Bladder microvascular endothelial cell (primary cell): ENCODE data around the gene GNA14. TPM values are rescaled to one million over a fixed set of nuclear protein-coding genes. Genes with fewer than 3 reads are reported as not detected.

Source experiments
- total RNA-seq: library from RNA; depleted of rRNA; stranded (reverse); fragments of >200 nt; gene quantifications from 2 replicates; pipeline ENCODE4 v1.2.3, GENCODE V29; 2014

Gene GNA14
- total RNA-seq, result 2.6 and 69.0 TPM in 2 replicates

GRCh38 chr9:77648234-77649108 lies at the start of gene GNA14:
Gene GNA14 (minus strand): TSS chr9:77648322. CDS start chr9:77647793, 529 bp downstream.

